ENCODE data around the gene ST7. TPM values are rescaled to one million over a fixed set of nuclear protein-coding genes. Genes with fewer than 3 reads are reported as not detected.

Gene ST7
- total and polyA plus RNA-seq, 2 of the 13 experiments (the other 11 are each of a cell fraction or from before 2014, with no cell fraction given): 17.3 to 23.5 TPM

DNA sequence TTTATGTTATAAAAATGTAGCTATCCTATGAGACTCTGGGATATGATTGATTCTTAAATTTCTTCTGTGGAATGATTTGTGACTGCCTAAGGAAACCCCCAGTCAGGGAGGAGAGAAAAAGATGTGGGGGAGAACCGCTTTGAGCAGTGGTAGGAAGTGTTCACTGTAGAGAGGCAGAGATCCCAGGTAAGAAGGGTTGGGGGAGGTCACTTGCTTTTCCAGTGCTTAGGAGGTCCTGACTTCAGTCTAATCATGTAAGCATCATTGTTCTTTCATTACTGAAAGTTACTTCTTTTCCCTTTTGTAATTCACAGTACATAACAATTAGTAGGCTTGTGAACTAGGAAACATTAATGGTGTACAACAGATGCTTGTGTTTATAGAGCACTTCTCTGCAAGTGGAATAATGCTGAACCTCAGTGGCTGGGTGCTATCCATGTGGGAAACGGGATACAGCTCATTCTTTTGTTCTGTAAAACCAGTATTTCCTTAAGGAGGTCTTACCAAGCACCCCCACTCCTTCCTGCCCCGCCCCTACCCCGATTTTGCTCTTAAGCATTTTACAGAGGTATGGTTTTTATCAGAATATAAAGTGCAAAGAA, 165.4 kb downstream of the ST7 start (continued):
- TF ChIP-seq, protein P1, sequence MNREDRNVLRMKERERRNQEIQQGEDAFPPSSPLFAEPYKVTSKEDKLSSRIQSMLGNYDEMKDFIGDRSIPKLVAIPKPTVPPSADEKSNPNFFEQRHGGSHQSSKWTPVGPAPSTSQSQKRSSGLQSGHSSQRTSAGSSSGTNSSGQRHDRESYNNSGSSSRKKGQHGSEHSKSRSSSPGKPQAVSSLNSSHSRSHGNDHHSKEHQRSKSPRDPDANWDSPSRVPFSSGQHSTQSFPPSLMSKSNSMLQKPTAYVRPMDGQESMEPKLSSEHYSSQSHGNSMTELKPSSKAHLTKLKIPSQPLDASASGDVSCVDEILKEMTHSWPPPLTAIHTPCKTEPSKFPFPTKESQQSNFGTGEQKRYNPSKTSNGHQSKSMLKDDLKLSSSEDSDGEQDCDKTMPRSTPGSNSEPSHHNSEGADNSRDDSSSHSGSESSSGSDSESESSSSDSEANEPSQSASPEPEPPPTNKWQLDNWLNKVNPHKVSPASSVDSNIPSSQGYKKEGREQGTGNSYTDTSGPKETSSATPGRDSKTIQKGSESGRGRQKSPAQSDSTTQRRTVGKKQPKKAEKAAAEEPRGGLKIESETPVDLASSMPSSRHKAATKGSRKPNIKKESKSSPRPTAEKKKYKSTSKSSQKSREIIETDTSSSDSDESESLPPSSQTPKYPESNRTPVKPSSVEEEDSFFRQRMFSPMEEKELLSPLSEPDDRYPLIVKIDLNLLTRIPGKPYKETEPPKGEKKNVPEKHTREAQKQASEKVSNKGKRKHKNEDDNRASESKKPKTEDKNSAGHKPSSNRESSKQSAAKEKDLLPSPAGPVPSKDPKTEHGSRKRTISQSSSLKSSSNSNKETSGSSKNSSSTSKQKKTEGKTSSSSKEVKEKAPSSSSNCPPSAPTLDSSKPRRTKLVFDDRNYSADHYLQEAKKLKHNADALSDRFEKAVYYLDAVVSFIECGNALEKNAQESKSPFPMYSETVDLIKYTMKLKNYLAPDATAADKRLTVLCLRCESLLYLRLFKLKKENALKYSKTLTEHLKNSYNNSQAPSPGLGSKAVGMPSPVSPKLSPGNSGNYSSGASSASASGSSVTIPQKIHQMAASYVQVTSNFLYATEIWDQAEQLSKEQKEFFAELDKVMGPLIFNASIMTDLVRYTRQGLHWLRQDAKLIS (CRISPR knock-in tag; IDR thresholded peaks at IDR 0.05): no peak
- TF ChIP-seq PREB (CRISPR knock-in tag; IDR thresholded peaks at IDR 0.05) (no peak), IKZF1 (IDR thresholded peaks at IDR 0.05) (no peak), KDM5A (IDR thresholded peaks at IDR 0.05; ENCODE audit: borderline replicate concordance, low read length) (no peak), ZNF850 (CRISPR knock-in tag; conservative IDR thresholded peaks at IDR 0.05) (no peak)
- TF ChIP-seq, protein P2, sequence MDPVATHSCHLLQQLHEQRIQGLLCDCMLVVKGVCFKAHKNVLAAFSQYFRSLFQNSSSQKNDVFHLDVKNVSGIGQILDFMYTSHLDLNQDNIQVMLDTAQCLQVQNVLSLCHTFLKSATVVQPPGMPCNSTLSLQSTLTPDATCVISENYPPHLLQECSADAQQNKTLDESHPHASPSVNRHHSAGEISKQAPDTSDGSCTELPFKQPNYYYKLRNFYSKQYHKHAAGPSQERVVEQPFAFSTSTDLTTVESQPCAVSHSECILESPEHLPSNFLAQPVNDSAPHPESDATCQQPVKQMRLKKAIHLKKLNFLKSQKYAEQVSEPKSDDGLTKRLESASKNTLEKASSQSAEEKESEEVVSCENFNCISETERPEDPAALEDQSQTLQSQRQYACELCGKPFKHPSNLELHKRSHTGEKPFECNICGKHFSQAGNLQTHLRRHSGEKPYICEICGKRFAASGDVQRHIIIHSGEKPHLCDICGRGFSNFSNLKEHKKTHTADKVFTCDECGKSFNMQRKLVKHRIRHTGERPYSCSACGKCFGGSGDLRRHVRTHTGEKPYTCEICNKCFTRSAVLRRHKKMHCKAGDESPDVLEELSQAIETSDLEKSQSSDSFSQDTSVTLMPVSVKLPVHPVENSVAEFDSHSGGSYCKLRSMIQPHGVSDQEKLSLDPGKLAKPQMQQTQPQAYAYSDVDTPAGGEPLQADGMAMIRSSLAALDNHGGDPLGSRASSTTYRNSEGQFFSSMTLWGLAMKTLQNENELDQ (CRISPR knock-in tag; IDR thresholded peaks at IDR 0.05; ENCODE audit: borderline replicate concordance): no peak
